ENCODE results near the gene NSUN7.

NSUN7 gene

DNA sequence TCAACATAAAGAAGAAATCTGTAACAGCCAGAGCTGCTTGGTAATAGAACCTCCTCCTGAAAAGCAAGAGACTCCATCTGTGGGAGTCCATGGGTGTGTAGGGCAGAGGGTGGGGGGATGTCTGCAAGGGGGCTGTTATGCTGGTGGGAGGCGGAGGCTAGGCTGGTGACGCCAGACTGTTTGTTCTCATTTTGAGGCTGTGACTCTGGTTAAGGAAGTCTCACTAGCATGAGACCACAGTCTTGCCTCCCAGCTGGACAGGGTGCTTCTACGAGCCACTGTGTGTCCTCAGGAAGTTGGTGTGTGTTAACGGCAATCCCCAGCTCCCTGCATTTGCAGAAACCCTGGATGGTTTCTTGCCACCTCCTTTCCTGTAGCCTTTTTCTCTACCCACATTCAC is 79.8 kb downstream of the NSUN7 start:
- no peak overlapping the region for H2AFZ ChIP-seq (ENCODE audit: low read length)
- H3K27me3 ChIP-seq (ENCODE audit: insufficient read depth, low read length), result no peaks in the 10 kb centered on the region
- H3K4me1 ChIP-seq (ENCODE audit: insufficient read depth, low read length, severe bottlenecking), result no peaks in the 10 kb centered on the region

DNA sequence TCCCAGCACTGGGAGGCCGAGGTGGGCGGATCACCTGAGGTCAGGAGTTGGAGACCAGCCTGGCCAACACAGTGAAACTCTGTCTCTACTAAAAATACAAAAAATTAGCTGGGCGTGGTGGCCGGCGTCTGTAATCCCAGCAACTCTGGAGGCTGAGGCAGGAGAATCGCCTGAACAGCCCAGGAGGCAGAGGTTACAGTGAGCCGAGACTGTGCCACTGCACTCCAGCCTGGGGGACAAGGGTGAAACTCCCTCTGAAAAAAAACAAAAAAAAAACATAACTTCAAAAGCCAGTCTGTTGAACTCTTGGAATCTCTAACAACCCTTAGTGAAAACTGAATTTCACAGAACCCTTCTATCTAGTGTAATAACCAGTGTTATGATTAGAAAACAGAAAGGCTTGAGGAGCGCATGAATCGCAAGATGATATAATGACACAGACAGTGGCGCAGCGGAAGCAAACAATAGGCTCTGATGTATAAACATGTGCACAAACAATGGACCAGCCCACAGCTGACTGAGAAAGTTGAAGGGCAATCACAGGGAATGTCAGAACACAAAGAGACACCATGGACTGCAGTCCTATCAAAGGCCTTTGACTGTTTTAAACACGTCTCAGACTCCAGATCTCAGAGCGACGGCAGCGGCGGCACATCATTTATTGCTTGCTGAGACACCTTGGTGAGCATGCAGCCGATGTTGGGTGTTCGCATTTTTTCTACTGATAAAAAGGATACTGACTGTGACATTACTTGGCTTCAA is 81.6 kb downstream of the NSUN7 start:
- H4K20me1 ChIP-seq (ENCODE audit: insufficient read depth, low read length), result no peaks in the 10 kb centered on the region
- TF ChIP-seq EZH2 (IDR thresholded peaks at IDR 0.05; ENCODE audit: borderline replicate concordance, low read length), result no peak
- TF ChIP-seq, protein P1, sequence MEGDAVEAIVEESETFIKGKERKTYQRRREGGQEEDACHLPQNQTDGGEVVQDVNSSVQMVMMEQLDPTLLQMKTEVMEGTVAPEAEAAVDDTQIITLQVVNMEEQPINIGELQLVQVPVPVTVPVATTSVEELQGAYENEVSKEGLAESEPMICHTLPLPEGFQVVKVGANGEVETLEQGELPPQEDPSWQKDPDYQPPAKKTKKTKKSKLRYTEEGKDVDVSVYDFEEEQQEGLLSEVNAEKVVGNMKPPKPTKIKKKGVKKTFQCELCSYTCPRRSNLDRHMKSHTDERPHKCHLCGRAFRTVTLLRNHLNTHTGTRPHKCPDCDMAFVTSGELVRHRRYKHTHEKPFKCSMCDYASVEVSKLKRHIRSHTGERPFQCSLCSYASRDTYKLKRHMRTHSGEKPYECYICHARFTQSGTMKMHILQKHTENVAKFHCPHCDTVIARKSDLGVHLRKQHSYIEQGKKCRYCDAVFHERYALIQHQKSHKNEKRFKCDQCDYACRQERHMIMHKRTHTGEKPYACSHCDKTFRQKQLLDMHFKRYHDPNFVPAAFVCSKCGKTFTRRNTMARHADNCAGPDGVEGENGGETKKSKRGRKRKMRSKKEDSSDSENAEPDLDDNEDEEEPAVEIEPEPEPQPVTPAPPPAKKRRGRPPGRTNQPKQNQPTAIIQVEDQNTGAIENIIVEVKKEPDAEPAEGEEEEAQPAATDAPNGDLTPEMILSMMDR (IDR thresholded peaks at IDR 0.05; ENCODE audit: low read length), result no peak
- no peak overlapping the region for H3K4me3 ChIP-seq (ENCODE audit: low read depth, low read length, poor library complexity, severe bottlenecking)
- H3K9ac ChIP-seq (ENCODE audit: low read length), result no peak overlapping the region
- H3K9me3 ChIP-seq (ENCODE audit: low read length), result 0 out of 2 replicates have a peak, but pooled peaks cover 3% of the 10 kb centered on the region
- H3K9me2 ChIP-seq (ENCODE audit: low read depth, low read length), result no peaks in the 10 kb centered on the region
- H3K79me2 ChIP-seq (ENCODE audit: insufficient read depth, low read length), result no peaks in the 10 kb centered on the region
- H3K27ac ChIP-seq (ENCODE audit: low read depth, low read length, poor library complexity, severe bottlenecking), result no peak overlapping the region
- no peaks in the 10 kb centered on the region for H3K4me1 ChIP-seq (ENCODE audit: insufficient read depth, low read length, severe bottlenecking)
- H2AFZ ChIP-seq (ENCODE audit: low read length), result no peak overlapping the region
- H3K36me3 ChIP-seq (ENCODE audit: insufficient read depth, low read length), result no peaks in the 10 kb centered on the region; the same call in 1 of the 2 replicates
- no peaks in the 10 kb centered on the region for H3K27me3 ChIP-seq (ENCODE audit: insufficient read depth, low read length)
- no peak overlapping the region for H3K4me2 ChIP-seq (ENCODE audit: low read length)
- no peaks in the 10 kb centered on the region for H3F3A ChIP-seq (ENCODE audit: insufficient read depth, low read length)

More for the DNA sequence above, 79.8 kb downstream of the NSUN7 start:
- Histone ChIP-seq H3K9me3 (ENCODE audit: low read length) (0 out of 2 replicates have a peak, but pooled peaks cover 3% of the 10 kb centered on the region), H3K79me2 (ENCODE audit: insufficient read depth, low read length) (no peaks in the 10 kb centered on the region), H3K36me3 (ENCODE audit: insufficient read depth, low read length) (no peaks in the 10 kb centered on the region; the same call in 1 of the 2 replicates), H3K4me3 (ENCODE audit: low read depth, low read length, poor library complexity, severe bottlenecking) (no peak overlapping the region), H3F3A (ENCODE audit: insufficient read depth, low read length) (no peaks in the 10 kb centered on the region), H4K20me1 (ENCODE audit: insufficient read depth, low read length) (no peaks in the 10 kb centered on the region), H3K4me2 (ENCODE audit: low read length) (no peak overlapping the region), H3K9me2 (ENCODE audit: low read depth, low read length) (no peaks in the 10 kb centered on the region), H3K27ac (ENCODE audit: low read depth, low read length, poor library complexity, severe bottlenecking) (no peak overlapping the region), H3K9ac (ENCODE audit: low read length) (no peak overlapping the region)
- TF ChIP-seq, protein P1 (IDR thresholded peaks at IDR 0.05; ENCODE audit: low read length), result no peak
- TF ChIP-seq EZH2 (IDR thresholded peaks at IDR 0.05; ENCODE audit: borderline replicate concordance, low read length), result no peak

DNA sequence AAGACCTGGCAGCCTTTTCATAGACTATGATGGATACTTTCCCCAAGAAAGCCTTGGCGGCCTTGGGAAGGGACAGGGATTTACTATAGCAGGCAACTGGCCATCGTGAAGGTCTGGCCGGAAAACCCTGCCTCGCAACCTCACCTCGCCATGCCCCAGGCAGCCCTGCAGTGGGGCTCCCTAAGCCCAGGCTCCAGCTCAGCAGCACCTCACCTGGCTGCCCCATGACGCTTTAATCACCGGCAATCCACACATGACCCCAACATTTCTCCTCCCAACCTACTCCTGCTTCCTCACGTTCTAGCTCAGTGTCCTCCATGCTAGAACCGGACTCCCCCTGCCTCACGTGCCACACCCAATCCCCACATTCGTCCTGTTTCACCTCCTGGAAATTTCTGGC is 82.4 kb downstream of the NSUN7 start:
- TF ChIP-seq EZH2 (IDR thresholded peaks at IDR 0.05; ENCODE audit: borderline replicate concordance, low read length), result no peak
- TF ChIP-seq, protein P1 (IDR thresholded peaks at IDR 0.05; ENCODE audit: low read length), result no peak
- H2AFZ ChIP-seq (ENCODE audit: low read length), result no peak overlapping the region
- no peaks in the 10 kb centered on the region for H3K79me2 ChIP-seq (ENCODE audit: insufficient read depth, low read length)
- H3K9me2 ChIP-seq (ENCODE audit: low read depth, low read length), result no peaks in the 10 kb centered on the region
- no peaks in the 10 kb centered on the region for H3K4me1 ChIP-seq (ENCODE audit: insufficient read depth, low read length, severe bottlenecking)
- no peaks in the 10 kb centered on the region for H3K27me3 ChIP-seq (ENCODE audit: insufficient read depth, low read length)
- no peaks in the 10 kb centered on the region; the same call in 1 of the 2 replicates for H3K36me3 ChIP-seq (ENCODE audit: insufficient read depth, low read length)
- H3K4me2 ChIP-seq (ENCODE audit: low read length), result no peak overlapping the region
- H3F3A ChIP-seq (ENCODE audit: insufficient read depth, low read length), result no peaks in the 10 kb centered on the region
- 0 out of 2 replicates have a peak, but pooled peaks cover 3% of the 10 kb centered on the region for H3K9me3 ChIP-seq (ENCODE audit: low read length)
- no peaks in the 10 kb centered on the region for H4K20me1 ChIP-seq (ENCODE audit: insufficient read depth, low read length)
- no peak overlapping the region for H3K27ac ChIP-seq (ENCODE audit: low read depth, low read length, poor library complexity, severe bottlenecking)
- no peak overlapping the region for H3K4me3 ChIP-seq (ENCODE audit: low read depth, low read length, poor library complexity, severe bottlenecking)
- no peak overlapping the region for H3K9ac ChIP-seq (ENCODE audit: low read length)
